Activated naive CD4-positive, alpha-beta T cell treated with anti-CD3 and anti-CD28 coated beads, Interleukin-2, amount 50 U/mL, for 24 hours (primary cell): ENCODE data around the gene ZSCAN4.

Source experiments
- H3K27ac Mint-ChIP-seq: one replicate; pipeline ENCODE4 v1.8.0; 2021; ENCODE audit warnings: mild to moderate bottlenecking, mixed read lengths
- H3K27me3 Mint-ChIP-seq: one replicate; pipeline ENCODE4 v1.8.0; 2021; ENCODE audit warnings: mixed read lengths
- H3K36me3 Mint-ChIP-seq: one replicate; pipeline ENCODE4 v1.8.0; 2021; ENCODE audit warnings: mixed read lengths
- H3K4me1 Mint-ChIP-seq: one replicate; pipeline ENCODE4 v1.8.0; 2021; ENCODE audit warnings: mixed read lengths
- H3K4me3 Mint-ChIP-seq: one replicate; pipeline ENCODE4 v1.8.0; 2021; ENCODE audit warnings: mild to moderate bottlenecking, mixed read lengths
- H3K9me3 Mint-ChIP-seq: one replicate; pipeline ENCODE4 v1.8.0; 2021; ENCODE audit warnings: mixed read lengths

The ZSCAN4 gene, protein sequence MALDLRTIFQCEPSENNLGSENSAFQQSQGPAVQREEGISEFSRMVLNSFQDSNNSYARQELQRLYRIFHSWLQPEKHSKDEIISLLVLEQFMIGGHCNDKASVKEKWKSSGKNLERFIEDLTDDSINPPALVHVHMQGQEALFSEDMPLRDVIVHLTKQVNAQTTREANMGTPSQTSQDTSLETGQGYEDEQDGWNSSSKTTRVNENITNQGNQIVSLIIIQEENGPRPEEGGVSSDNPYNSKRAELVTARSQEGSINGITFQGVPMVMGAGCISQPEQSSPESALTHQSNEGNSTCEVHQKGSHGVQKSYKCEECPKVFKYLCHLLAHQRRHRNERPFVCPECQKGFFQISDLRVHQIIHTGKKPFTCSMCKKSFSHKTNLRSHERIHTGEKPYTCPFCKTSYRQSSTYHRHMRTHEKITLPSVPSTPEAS

DNA sequence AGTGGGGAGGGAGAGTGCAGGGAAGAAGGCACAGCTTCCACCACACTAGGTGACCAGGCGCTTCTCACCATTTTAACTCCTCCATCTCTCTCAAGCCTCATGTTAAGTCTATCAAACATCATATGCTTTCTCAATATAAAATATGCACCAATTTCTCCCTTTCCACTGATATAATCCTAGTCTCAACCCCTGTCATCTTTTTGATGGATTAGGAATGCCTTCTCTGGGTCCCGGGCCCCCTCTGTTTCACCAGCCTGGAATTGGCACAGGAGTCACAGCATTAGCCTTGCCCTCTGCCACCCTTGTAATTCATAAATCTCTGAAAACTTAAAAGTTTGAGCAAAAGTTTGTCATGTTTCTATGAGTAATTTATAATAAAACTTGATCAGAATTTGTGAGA is at the start of gene ZSCAN4:
Gene ZSCAN4, plus strand, starts transcription at position 301 of the 400 bp plus-strand sequence. CDS start 7,211 bp downstream, outside the sequence.
- H3K9me3 Mint-ChIP-seq, result peaks cover 4% of the 10 kb centered on the region
- peaks cover 4% of the 10 kb centered on the region for H3K4me1 Mint-ChIP-seq
- no peaks in the 10 kb centered on the region for H3K36me3 Mint-ChIP-seq
- H3K27ac Mint-ChIP-seq, result no peak within 1 kb of the TSS
- H3K4me3 Mint-ChIP-seq, result no peak within 1 kb of the TSS
- peaks cover 19% of the 10 kb centered on the region for H3K27me3 Mint-ChIP-seq

DNA sequence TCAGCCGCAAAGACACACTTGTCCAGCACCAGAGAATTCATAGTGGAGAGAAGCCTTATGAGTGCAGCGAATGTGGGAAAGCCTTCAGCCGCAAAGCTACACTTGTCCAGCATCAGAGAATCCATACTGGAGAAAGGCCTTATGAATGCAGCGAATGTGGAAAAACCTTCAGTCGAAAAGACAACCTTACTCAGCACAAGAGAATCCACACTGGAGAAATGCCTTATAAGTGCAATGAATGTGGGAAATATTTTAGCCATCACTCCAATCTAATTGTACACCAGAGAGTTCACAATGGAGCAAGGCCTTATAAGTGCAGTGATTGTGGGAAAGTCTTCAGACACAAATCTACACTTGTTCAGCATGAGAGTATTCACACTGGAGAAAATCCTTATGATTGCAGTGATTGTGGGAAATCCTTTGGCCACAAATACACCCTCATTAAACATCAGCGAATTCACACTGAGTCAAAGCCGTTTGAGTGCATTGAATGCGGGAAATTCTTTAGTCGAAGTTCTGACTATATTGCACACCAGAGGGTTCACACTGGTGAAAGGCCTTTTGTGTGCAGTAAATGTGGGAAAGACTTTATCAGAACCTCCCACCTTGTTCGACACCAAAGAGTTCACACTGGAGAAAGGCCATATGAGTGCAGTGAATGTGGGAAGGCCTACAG is 47.9 kb upstream of the ZSCAN4 start:
- H3K27me3 Mint-ChIP-seq, result no peaks in the 10 kb centered on the region
- peaks cover 28% of the 10 kb centered on the region for H3K9me3 Mint-ChIP-seq
- peaks cover 18% of the 10 kb centered on the region for H3K4me1 Mint-ChIP-seq
- H3K4me3 Mint-ChIP-seq, result no peak overlapping the region
- H3K36me3 Mint-ChIP-seq, result peaks cover 79% of the 10 kb centered on the region
- H3K27ac Mint-ChIP-seq, result no peak overlapping the region

DNA sequence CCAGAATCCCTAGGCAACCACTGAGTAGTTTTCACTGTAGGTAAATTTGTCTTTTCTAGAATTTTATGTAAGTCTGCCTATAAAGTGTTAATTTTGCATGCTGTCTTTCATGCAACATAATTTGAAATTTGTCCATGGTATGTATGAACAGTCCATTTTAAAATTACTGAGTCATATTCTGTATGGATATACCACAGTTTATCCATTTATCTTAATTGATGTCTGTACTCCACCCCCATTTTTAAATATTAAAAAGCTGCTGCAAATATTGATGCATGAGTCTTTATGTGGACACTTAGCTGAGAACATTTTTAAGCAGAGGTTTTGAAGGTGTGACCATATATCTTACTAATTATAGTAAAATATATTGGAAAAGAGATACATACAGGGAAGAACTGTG is 45.6 kb upstream of the ZSCAN4 start:
- H3K9me3 Mint-ChIP-seq, result peaks cover 18% of the 10 kb centered on the region
- H3K27ac Mint-ChIP-seq, result no peak overlapping the region
- H3K4me1 Mint-ChIP-seq, result peaks cover 1% of the 10 kb centered on the region
- no peak overlapping the region for H3K4me3 Mint-ChIP-seq
- no peaks in the 10 kb centered on the region for H3K27me3 Mint-ChIP-seq
- H3K36me3 Mint-ChIP-seq, result peaks cover 58% of the 10 kb centered on the region

DNA sequence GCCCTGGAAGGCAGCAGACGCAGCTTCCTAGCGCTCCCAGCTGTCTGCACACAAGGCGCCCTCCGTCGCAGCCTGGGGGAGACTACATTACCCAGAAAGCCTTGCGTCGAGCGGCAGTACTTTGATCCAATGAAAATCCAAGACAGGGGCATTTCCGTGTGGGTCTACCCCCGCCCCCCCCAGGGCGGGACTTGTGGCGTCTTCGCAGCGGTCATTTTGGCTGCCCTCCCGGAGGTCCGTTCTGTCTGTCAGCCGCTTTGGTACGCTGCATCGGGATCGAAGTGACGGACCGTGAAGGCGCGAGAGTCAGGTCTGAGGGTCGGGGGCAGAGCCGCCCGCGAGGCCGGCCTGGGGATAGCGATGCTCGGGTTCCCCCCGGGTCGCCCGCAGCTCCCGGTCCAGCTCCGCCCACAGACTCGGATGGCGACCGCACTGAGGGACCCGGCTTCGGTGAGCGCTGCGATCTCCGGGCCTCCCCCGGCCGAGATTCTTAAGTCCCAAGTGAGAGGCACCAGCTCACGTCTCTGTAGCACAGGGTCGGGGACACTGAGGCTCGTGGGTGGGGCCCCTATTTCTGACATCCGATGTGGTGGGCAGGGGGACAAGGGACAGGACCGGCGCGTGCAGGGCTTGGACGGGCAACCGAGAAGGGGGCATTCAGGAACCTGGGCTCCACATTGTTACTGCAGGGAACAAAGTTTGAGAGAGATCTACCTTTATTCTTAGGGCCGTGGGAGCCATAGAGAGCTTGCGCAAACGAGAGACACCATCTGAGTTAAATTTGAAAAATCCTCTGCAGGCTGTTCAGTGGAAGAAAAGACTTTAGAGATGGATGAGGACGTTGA is 35.5 kb upstream of the ZSCAN4 start, which contains the start of gene ZNF211:
Gene ZNF211, plus strand, starts transcription at position 182 of the 845 bp plus-strand sequence. Its CDS starts 179 bp downstream, at position 361.
- peak within 1 kb of the TSS; percentile 85 for H3K27ac Mint-ChIP-seq
- H3K4me3 Mint-ChIP-seq, result peak within 1 kb of the TSS; percentile 95
- H3K27me3 Mint-ChIP-seq, result no peaks in the 10 kb centered on the region
- H3K36me3 Mint-ChIP-seq, result peaks cover 27% of the 10 kb centered on the region
- peaks cover 24% of the 10 kb centered on the region for H3K9me3 Mint-ChIP-seq
- peaks cover 30% of the 10 kb centered on the region for H3K4me1 Mint-ChIP-seq

DNA sequence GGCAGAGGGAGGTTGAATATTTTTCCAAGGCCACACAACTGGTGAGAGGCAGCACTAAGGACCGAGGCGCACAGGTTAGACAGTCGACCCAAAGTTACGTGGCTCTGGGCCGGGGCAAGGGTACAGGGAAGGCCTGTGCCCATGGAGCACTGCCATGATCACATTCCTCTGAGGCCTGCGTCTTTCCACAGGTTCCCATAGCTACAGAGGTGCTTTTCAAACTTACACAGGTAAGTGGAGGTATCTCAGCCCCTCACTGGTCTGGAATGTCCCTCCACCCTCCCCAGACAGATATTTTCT is 35.0 kb upstream of the ZSCAN4 start:
- Mint-ChIP-seq H3K4me1 (peaks cover 30% of the 10 kb centered on the region), H3K36me3 (peaks cover 32% of the 10 kb centered on the region)

DNA sequence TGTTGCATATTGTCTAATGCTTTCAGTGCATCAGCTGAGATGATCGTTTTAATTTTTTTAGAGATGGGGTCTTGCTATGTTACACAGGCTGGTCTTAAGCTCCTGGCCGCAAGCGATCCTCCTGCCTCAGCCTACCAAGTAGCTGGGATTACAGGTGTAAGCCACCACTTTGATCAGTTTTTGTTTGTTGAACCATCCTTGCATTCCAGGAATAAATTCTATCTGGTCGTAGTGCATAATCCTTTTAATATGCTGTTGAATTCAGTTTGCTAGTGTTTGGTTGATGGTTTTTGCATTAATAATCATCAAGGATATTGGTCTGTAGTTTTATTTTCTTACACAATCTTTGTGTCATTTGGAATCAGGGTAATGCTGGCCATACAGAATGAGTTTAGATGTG is 31.4 kb upstream of the ZSCAN4 start:
- Mint-ChIP-seq H3K4me1 (peaks cover 27% of the 10 kb centered on the region), H3K36me3 (peaks cover 62% of the 10 kb centered on the region), H3K27me3 (no peaks in the 10 kb centered on the region), H3K9me3 (peaks cover 33% of the 10 kb centered on the region), H3K27ac (no peak overlapping the region), H3K4me3 (no peak overlapping the region)

More for the DNA sequence above, 35.0 kb upstream of the ZSCAN4 start:
- peaks cover 22% of the 10 kb centered on the region for H3K9me3 Mint-ChIP-seq
- peak overlapping the region; percentile 85 for H3K27ac Mint-ChIP-seq
- peak overlapping the region; percentile 95 for H3K4me3 Mint-ChIP-seq
- no peaks in the 10 kb centered on the region for H3K27me3 Mint-ChIP-seq

DNA sequence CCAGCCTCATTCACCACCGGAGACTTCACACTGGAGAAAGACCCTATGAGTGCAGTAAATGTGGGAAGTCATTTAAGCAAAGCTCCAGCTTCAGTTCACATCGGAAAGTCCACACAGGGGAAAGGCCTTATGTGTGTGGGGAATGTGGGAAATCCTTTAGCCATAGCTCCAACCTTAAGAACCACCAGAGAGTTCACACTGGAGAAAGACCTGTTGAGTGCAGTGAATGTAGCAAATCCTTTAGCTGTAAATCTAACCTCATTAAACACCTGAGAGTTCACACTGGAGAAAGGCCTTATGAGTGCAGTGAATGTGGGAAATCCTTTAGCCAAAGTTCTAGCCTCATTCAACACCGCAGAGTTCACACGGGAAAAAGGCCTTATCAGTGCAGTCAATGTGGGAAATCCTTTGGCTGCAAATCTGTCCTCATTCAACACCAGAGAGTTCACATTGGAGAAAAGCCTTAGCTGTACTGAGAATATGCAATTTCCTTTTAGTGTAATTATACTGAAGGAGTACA is 27.0 kb upstream of the ZSCAN4 start:
- Mint-ChIP-seq H3K27ac (no peak overlapping the region), H3K4me1 (no peaks in the 10 kb centered on the region), H3K9me3 (peaks cover 28% of the 10 kb centered on the region), H3K4me3 (no peak overlapping the region), H3K36me3 (peaks cover 58% of the 10 kb centered on the region), H3K27me3 (no peaks in the 10 kb centered on the region)

DNA sequence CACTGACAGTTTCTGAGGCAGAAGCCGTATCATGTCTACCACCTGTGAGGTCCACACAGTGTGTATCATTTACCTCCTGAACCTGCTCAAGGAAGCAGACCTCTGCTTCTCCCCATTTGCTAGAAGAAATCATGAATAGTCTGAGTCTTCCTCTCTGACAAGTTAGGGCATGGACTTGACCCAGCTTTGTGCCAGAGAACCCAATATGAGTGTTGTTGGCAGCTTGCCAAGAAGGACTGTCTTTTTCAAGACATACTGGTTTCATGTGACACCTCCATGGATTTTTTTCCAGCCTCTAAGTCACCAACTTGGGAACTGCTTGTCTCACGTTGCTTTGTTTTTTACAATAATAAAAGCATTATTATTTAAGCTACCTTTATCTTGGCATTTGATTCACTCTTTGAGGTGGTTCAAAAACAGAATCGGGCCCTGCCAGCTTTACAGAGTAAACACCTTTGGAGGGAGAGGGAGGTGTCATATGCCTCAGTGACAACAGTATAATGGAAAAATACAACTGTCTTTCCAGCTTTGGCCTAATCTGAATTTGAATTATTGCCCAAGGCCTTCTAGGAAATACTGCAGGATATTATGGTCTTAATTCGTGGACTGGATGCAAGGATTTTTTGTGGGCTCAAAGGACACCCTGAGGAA is 26.2 kb upstream of the ZSCAN4 start:
- H3K27me3 Mint-ChIP-seq, result no peaks in the 10 kb centered on the region
- peaks cover 51% of the 10 kb centered on the region for H3K36me3 Mint-ChIP-seq
- H3K4me3 Mint-ChIP-seq, result no peak overlapping the region
- H3K27ac Mint-ChIP-seq, result no peak overlapping the region
- H3K9me3 Mint-ChIP-seq, result peaks cover 23% of the 10 kb centered on the region
- H3K4me1 Mint-ChIP-seq, result no peaks in the 10 kb centered on the region

DNA sequence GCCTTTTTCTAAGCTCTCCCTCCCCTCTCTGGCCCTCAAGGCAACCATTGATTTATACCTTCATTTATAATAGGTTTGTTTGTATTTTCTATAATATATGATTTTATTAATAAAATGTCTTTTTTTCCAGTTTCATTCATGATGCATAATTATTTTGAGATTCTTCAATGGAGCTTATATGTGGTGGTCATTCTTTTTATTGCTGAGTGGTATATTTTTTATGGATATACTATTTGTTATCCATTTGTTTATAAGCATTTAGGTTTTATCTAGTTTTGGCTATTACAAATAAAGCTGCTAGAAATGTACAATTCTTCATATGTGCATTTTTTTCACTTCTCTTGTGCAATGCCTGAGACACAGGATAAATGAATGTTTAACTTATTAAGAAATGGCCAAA is 25.0 kb upstream of the ZSCAN4 start:
- peaks cover 32% of the 10 kb centered on the region for H3K9me3 Mint-ChIP-seq
- H3K36me3 Mint-ChIP-seq, result peaks cover 43% of the 10 kb centered on the region
- H3K27ac Mint-ChIP-seq, result no peak overlapping the region
- H3K27me3 Mint-ChIP-seq, result no peaks in the 10 kb centered on the region
- H3K4me1 Mint-ChIP-seq, result no peaks in the 10 kb centered on the region
- no peak overlapping the region for H3K4me3 Mint-ChIP-seq

DNA sequence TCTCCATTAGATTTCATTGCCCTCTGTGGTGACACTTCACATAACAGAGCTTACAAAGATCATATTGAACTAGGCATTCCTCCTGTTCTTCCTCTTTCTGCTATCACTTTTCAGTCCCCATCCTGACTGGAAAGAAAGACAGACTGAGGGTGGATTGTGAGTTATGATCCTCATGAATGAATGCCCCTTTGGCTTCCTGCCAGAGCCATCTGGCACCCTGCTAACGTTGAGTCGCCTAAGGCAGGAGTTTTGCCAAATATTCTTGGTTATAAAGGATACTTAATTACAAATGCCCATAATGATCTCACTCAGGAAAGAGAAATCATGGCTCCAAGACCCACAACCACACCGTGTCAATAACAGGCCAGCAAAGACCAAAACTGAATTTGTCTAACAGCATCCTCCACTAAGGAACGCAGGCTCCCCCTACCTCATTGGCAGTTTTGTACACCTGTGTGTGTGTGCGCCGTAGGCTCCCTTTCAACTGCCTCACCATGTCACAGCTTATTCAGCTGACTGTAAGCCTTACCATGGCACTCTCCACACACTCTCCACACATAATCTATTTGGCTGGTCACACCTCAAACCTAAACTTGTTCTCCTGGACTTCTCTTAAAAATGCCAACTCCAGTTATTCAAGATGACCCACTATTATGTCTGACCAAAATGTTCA is 20.3 kb upstream of the ZSCAN4 start:
- peaks cover 2% of the 10 kb centered on the region for H3K27me3 Mint-ChIP-seq

DNA sequence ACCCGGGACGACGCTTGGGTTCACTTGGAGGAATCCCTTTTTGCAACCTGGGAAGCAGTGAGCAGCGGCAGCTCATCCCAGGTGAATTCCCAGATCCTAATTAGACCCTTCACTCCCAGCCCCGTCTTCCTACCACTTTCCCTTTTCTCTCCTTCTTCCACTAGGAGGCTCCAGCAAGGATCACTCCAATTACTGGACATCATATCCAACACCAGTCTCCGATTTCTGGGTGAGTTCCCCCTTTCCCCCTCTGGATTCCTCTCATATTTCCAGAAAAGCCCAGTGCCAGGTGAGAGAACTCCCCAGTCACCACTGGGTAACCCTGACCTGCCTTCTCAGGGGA is 17.1 kb upstream of the ZSCAN4 start:
- H3K36me3 Mint-ChIP-seq, result peaks cover 30% of the 10 kb centered on the region
- peaks cover 55% of the 10 kb centered on the region for H3K9me3 Mint-ChIP-seq
- H3K4me3 Mint-ChIP-seq, result no peak overlapping the region
- H3K27me3 Mint-ChIP-seq, result peaks cover 19% of the 10 kb centered on the region
- H3K27ac Mint-ChIP-seq, result no peak overlapping the region
- peaks cover 5% of the 10 kb centered on the region for H3K4me1 Mint-ChIP-seq

More for the DNA sequence above, 20.3 kb upstream of the ZSCAN4 start:
- Mint-ChIP-seq H3K4me3 (no peak overlapping the region), H3K4me1 (peaks cover 5% of the 10 kb centered on the region), H3K9me3 (peaks cover 40% of the 10 kb centered on the region), H3K36me3 (peaks cover 21% of the 10 kb centered on the region), H3K27ac (no peak overlapping the region)

DNA sequence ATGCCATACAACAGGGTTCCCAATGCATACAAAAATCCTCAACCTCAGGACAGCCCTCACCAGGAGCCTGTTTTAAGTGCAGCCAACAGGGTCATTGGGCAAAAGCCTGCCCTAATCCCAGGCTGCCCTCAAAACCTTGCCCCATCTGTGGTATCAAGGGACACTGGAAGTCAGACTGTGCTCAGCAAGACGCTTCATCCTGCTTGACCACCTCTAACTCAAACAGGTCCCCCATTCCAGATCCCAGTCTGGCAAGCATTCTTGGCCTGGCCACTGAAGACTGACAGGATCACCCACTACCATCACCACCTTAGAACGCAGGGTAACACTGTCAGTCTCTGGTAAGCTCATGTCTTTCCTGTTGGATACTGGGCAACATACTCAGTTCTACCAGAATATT is 15.0 kb upstream of the ZSCAN4 start:
- Mint-ChIP-seq H3K9me3 (peaks cover 48% of the 10 kb centered on the region), H3K36me3 (peaks cover 29% of the 10 kb centered on the region), H3K27ac (no peak overlapping the region), H3K4me3 (no peak overlapping the region), H3K4me1 (peaks cover 5% of the 10 kb centered on the region), H3K27me3 (peaks cover 23% of the 10 kb centered on the region)

DNA sequence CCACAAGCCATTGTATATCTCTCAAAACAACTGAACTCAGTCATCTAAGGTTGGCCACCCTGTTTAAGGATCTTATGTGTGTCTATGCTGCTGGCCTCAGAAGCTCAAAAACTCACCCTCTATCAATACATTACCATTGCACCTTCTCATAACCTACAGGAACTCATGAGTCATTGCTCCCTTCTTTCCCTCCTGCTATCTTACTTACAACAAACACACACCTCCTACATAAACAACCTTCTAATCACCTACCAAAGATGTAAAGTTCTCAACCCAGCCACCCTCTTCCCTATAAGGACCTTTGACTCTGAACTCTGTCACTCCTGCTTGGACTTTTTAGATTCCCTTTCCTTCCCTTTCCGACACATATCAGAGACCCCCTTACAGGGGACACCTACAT is 13.3 kb upstream of the ZSCAN4 start:
- Mint-ChIP-seq H3K4me3 (no peak overlapping the region), H3K27me3 (peaks cover 30% of the 10 kb centered on the region), H3K9me3 (peaks cover 46% of the 10 kb centered on the region), H3K27ac (no peak overlapping the region), H3K4me1 (peaks cover 5% of the 10 kb centered on the region), H3K36me3 (peaks cover 29% of the 10 kb centered on the region)

DNA sequence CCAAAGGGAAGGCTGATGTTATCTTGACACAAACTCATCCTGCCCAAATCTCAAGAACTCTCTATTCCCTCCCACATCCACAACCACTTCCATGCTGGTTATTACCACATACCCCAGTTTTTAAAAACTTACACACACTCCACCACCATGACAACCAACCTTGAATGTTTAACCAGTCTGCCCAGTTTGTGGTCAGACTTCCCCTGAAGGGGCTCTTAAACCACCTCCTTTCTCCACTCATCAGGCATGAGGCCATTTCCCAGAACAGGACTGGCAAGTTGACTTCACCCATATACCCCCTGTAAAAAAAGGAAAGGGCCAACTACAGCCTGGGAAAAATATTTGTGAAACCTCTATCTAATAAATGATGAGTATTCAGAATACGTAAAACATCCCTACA is 12.4 kb upstream of the ZSCAN4 start:
- Mint-ChIP-seq H3K4me1 (peaks cover 4% of the 10 kb centered on the region), H3K27ac (no peak overlapping the region), H3K4me3 (no peak overlapping the region), H3K27me3 (peaks cover 32% of the 10 kb centered on the region), H3K9me3 (peaks cover 49% of the 10 kb centered on the region), H3K36me3 (peaks cover 28% of the 10 kb centered on the region)
